Esophagus squamous epithelium (tissue), 5 donors: Measurements from ENCODE around the gene NKRF. TPM values are rescaled to one million over a fixed set of nuclear protein-coding genes. Genes with fewer than 3 reads are reported as not detected.
A peak's percentile ranks its signal among the peaks of the same experiment; 100 is the strongest.

Experiments used
- DNase-seq: peaks from one replicate; lab custom pipeline; 2025; lab: John Stamatoyannopoulos, UW
- H3K27ac ChIP-seq, 4 donors: fragments of 200-600 bp; sonication (generic); one replicate each; pipeline ENCODE4 v1.5.1; 2016 to 2019; ENCODE audit warnings: mild to moderate bottlenecking in 1 of 4
- H3K27me3 ChIP-seq, 4 donors: fragments of 200-600 bp; sonication (generic); 1 replicate in 3 of 4; 2 replicates in 1 of 4; pipeline versions ENCODE4 v1.5.1 to v1.6.0; 2017 to 2021; ENCODE audit warnings: antibody characterized with exemption in 1 of 4
- H3K36me3 ChIP-seq, 3 donors: fragments of 200-600 bp; sonication (generic); one replicate each; pipeline ENCODE4 v1.5.1; 2016 to 2019
- H3K4me1 ChIP-seq, 3 donors: fragments of 200-600 bp; sonication (generic); one replicate each; pipeline ENCODE4 v1.5.1; 2017 to 2019
- H3K4me3 ChIP-seq, 4 donors: fragments of 200-600 bp; sonication (generic); 1 replicate in 3 of 4; 2 replicates in 1 of 4; pipeline ENCODE4 v1.5.1; 2016 to 2019; ENCODE audit warnings: mild to moderate bottlenecking in 2 of 4, moderate library complexity in 1 of 4
- H3K9me3 ChIP-seq, 3 donors: fragments of 200-600 bp; sonication (generic); one replicate each; pipeline ENCODE4 v1.5.1; 2016 to 2019
- POLR2A ChIP-seq, 4 donors: fragments of 450-650 bp; IDR thresholded peaks; one replicate each; pipeline ENCODE4 v1.6.1; 2017; ENCODE audit warnings: antibody characterized with exemption in 4 of 4, mild to moderate bottlenecking in 4 of 4, moderate library complexity in 3 of 4
- WGBS, 2 donors: methylation state at CpG; one replicate each; pipeline ENCODE4 v1.1.5; 2018; 5-methylcytosine and 5-hydroxymethylcytosine counted together
- intact Hi-C: fragments of 100-400 bp; cut with DNase I; formaldehyde crosslinking; loops from one replicate; pipeline ENCODE4 v1.15.0; 2022
- total RNA-seq, 4 donors: library from RNA; depleted of rRNA; stranded (reverse); fragments of >200 nt; gene quantifications; one replicate each; pipeline ENCODE4 v1.1.0, GENCODE V29; 2016
- TF ChIP-seq, protein P1 (sequence below), 6 experiments: fragments of 450-650 bp in 4 of 6; fragments of 200-600 bp in 2 of 6; sonication (generic) in 2 of 6; IDR thresholded peaks; one replicate each; pipeline ENCODE4 v1.5.1; 2016 to 2019; ENCODE audit warnings: antibody characterized with exemption in 6 of 6, mild to moderate bottlenecking in 4 of 6, moderate library complexity in 4 of 6
- donor health status: DM: yes; HTN: yes; CAD: no.

NKRF gene
- total RNA-seq, 4 donors from 2014 or later, result 5.5 to 9.0 (median 7.9) TPM

DNA sequence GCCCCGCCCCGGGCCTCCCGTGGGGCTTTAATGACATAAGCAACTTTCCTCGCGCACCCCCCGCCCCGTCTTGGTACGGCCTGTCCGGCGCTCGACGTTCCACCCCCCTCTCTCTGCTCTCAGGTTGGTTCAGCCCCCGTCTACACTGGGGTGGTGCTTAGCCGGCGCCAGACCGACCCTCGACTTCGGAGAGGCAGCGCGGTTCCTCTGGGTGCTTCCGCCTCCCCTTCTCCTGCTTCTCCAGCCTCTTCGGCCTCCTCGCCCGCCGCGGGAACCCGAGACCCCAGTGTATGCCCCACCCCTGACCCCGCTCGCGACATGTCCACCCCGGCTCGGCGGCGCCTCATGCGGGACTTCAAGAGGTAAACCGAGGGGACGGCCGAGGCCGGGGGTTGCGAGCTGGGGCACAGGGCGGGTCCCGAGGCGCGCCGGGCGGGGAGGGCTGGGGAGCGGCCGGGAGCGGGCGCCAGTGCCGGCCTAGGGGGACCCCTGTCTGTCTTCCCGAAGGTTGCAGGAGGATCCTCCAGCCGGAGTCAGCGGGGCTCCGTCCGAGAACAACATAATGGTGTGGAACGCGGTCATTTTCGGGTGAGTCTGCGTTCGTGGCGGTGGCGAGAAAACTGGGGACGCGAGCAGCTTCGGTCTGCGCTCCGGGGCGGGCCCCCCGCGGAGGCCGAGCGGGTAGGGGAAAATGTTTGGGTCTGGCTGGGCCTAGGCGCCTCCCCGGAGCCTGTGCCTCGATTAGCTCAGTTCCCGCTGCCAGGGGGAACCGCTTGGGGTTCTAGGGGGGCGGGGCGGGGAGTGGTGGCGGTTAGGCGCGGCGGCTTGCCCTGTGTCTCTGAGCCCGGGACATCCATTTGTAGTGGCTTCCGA is 31.6 kb downstream of the NKRF start, which contains the start of gene UBE2A:
Gene UBE2A (plus strand): TSS at position 170 of the 873 bp plus-strand sequence. CDS start 149 bp downstream, at position 319.
- intact Hi-C loops, result no loop called here
- Histone ChIP-seq H3K4me1 (peaks cover 0 to 23% (median 7%) of the 10 kb centered on the region in 3 donors), H3K9me3 (no peaks in the 10 kb centered on the region), H3K27ac (peak within 1 kb of the TSS; percentile 93 to 97 (median 96)), H3K27me3 (no peaks in the 10 kb centered on the region), H3K36me3 (no peaks in the 10 kb centered on the region), H3K4me3 (peak within 1 kb of the TSS; percentile 68 to 83 (median 75))
- peak; percentile 51 for DNase-seq
- TF ChIP-seq, protein P1, sequence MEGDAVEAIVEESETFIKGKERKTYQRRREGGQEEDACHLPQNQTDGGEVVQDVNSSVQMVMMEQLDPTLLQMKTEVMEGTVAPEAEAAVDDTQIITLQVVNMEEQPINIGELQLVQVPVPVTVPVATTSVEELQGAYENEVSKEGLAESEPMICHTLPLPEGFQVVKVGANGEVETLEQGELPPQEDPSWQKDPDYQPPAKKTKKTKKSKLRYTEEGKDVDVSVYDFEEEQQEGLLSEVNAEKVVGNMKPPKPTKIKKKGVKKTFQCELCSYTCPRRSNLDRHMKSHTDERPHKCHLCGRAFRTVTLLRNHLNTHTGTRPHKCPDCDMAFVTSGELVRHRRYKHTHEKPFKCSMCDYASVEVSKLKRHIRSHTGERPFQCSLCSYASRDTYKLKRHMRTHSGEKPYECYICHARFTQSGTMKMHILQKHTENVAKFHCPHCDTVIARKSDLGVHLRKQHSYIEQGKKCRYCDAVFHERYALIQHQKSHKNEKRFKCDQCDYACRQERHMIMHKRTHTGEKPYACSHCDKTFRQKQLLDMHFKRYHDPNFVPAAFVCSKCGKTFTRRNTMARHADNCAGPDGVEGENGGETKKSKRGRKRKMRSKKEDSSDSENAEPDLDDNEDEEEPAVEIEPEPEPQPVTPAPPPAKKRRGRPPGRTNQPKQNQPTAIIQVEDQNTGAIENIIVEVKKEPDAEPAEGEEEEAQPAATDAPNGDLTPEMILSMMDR (IDR thresholded peaks at IDR 0.05), result peak in 3 of 6 experiments; percentile 20 to 41 (median 36)
- TF ChIP-seq POLR2A (IDR thresholded peaks at IDR 0.05), result peak in 3 of 4 donors; percentile 6 to 84 (median 82)
- 32% methylated on average over 11 of the region's 86 CpGs; no CpG with 5 or more reads in 1 of the 2 donors for WGBS, 2 donors

DNA sequence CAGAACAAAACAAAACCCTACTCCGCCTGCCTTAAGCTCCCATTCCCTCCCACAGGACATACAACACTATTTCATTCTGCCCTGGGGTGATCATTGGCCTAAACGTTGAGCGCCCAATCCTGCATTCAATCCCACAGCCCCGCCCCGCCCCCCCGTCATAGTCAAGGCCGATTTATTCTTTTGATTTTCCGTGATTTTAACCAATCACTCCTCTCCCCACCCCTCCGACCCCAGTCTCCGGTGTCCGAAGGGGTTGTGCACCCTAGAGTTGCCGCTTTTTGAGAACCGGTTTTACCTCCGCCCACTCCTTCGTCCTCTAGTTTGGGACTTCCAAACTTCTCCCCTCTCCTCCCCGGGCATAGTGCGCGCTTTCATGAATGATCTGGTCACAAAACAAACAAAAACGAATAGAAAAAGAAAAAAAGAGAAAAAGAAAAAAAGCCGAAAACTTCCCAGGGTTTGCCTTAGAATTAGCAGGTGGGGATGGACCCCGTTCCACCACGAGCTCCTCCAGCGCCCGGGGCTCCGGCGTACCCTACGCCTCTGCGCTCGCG is 32.3 kb downstream of the NKRF start:
- peak overlapping the region; percentile 68 to 83 (median 75) for H3K4me3 ChIP-seq
- TF ChIP-seq, protein P1 (IDR thresholded peaks at IDR 0.05), result no peak
- no peaks in the 10 kb centered on the region for H3K36me3 ChIP-seq
- no peaks in the 10 kb centered on the region for H3K27me3 ChIP-seq
- WGBS, 2 donors, result 0 to 35% methylated on average over 5 to 22 of the region's 30 CpGs
- peak; percentile 4 for DNase-seq
- no peaks in the 10 kb centered on the region for H3K9me3 ChIP-seq
- intact Hi-C loops, result no loop called here
- H3K4me1 ChIP-seq, result peaks cover 0 to 23% (median 7%) of the 10 kb centered on the region in 3 donors
- H3K27ac ChIP-seq, result peak overlapping the region; percentile 93 to 97 (median 96)

DNA sequence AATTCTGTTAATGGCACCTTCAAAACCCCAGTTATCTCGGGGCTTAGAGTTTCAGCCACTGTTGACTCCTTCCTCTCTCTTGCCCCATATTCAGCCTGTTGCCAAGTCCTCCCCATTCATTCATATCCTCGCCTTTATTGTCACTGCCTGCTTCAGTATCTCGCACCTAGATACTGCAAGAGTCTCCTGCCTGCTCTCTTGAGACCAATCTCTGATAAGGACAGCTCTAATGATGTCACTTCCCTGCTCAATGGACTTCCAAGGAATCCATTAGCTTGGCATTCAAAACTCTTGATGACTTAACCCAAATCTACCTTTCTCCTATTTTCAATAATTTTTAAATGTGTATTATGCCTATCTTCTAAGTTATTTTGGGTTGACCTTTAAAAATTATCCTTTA is 33.0 kb downstream of the NKRF start:
- intact Hi-C loops, result no loop called here

DNA sequence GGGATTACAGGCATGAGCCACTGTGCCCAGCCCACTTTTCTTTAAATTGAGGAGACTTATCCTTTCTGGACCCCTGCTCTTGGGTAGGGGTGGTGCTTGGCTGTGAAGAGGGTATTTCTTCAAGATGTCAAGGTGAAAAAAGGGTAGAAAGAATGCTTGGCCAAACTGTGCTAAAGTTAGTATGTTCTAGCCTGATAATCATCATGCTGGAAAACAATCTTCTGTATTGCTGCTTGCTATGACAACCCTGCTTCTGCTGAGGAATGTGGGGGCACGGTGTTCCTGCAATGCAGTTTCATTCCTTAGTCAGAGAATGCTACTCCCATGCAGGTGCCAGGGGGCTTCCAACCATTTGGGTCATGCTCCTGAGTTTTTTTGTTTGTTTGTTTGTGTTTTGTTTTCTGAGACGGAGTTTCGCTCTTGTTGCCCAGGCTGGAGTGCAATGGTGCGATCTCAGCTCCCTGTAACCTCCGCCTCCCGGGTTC is 35.8 kb downstream of the NKRF start:
- no peak for TF ChIP-seq POLR2A (IDR thresholded peaks at IDR 0.05)
- TF ChIP-seq, protein P1 (IDR thresholded peaks at IDR 0.05), result no peak
- WGBS, 2 donors, result 79 to 87% methylated on average over 6 of the region's 6 CpGs
- peaks cover 0 to 11% (median 2%) of the 10 kb centered on the region in 3 donors for H3K4me1 ChIP-seq

More for the DNA sequence above, 33.0 kb downstream of the NKRF start:
- Histone ChIP-seq H3K36me3 (no peaks in the 10 kb centered on the region), H3K4me3 (peak overlapping the region; percentile 68 to 83 (median 75)), H3K27ac (peak overlapping the region; percentile 93 to 97 (median 96)), H3K27me3 (no peaks in the 10 kb centered on the region), H3K9me3 (no peaks in the 10 kb centered on the region), H3K4me1 (peaks cover 0 to 23% (median 7%) of the 10 kb centered on the region in 3 donors)
- TF ChIP-seq, protein P1 (IDR thresholded peaks at IDR 0.05), result no peak
- no peak for TF ChIP-seq POLR2A (IDR thresholded peaks at IDR 0.05)
- WGBS, 2 donors, result 57 to 62% methylated on average over 3 of the region's 3 CpGs
- DNase-seq, result no peak

More for the DNA sequence above, 35.8 kb downstream of the NKRF start:
- H3K9me3 ChIP-seq, result no peaks in the 10 kb centered on the region
- no peaks in the 10 kb centered on the region for H3K36me3 ChIP-seq
- H3K27ac ChIP-seq, result no peak overlapping the region
- H3K4me3 ChIP-seq, result no peak overlapping the region
- no peaks in the 10 kb centered on the region for H3K27me3 ChIP-seq
- DNase-seq, result no peak
- intact Hi-C loops, result no loop called here
